IPS DF 6.9 (cell line): ENCODE data around the gene VPS4A.
"Not testable (repeated sequence)": the region's sequence is repeated elsewhere in the genome, so short reads cannot be mapped to it uniquely, and the experiment has no call there.

Experiments used
- DNase-seq: peaks from one replicate; pipeline ENCODE4 v3.0.0-alpha.2; 2013; ENCODE audit warnings: low read depth, low spot score
- H3K27ac ChIP-seq: one replicate; pipeline ENCODE4 v1.5.1; 2013; ENCODE audit warnings: low read length, control low read depth
- H3K27me3 ChIP-seq: 2 replicates; pipeline ENCODE4 v1.6.1; 2013; ENCODE audit warnings: mild to moderate bottlenecking, low read length; ENCODE audit not compliant: control insufficient read depth, insufficient read depth
- H3K36me3 ChIP-seq: 2 replicates; pipeline ENCODE4 v1.6.1; 2013; ENCODE audit warnings: low read length; ENCODE audit not compliant: control insufficient read depth, insufficient read depth
- H3K4me1 ChIP-seq: 2 replicates; pipeline ENCODE4 v1.6.1; 2013; ENCODE audit warnings: low read length; ENCODE audit not compliant: control insufficient read depth, insufficient read depth
- H3K4me3 ChIP-seq: 2 replicates; pipeline ENCODE4 v1.5.1; 2013; ENCODE audit warnings: mild to moderate bottlenecking, low read length
- H3K9me3 ChIP-seq: 2 replicates; pipeline ENCODE4 v1.6.1; 2013; ENCODE audit warnings: low read length, inconsistent platforms; ENCODE audit not compliant: control insufficient read depth, insufficient read depth
- WGBS: extraction: QIAGEN DNeasy Blood & Tissue Kit; methylation state at CpG from one replicate; pipeline ENCODE4 v1.1.7; 2013; ENCODE audit warnings: mixed read lengths, missing lambda C conversion rate; ENCODE audit not compliant: insufficient read length, insufficient coverage; 5-methylcytosine and 5-hydroxymethylcytosine counted together

Gene VPS4A

DNA sequence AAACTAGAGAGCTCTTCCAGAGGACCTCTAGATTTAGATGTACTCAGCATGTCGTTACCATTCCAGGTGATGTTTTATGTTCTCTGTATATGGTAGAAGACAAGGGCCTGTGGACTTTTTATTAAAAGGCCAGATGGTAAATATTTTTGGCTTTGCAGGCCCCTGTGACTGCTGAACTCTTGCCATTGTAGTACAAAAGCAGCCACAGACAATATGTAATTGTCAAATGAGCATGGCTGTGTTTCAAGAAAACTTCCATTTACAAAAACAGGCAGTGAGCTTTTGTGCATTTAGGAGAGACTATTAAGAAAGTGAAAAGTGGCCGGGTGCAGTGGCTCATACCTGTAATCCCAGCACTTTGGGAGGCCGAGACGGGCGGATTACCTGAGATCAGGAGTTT, 33.0 kb downstream of the VPS4A start:
- WGBS: no CpG with 5 or more reads among the region's 5 CpGs
- Histone ChIP-seq H3K4me1 (0 out of 2 replicates have a peak, but pooled peaks cover 1% of the 10 kb centered on the region), H3K4me3 (no peak overlapping the region), H3K36me3 (0 out of 2 replicates have a peak, but pooled peaks cover 4% of the 10 kb centered on the region), H3K27ac (no peak overlapping the region), H3K27me3 (no peaks in the 10 kb centered on the region), H3K9me3 (no peaks in the 10 kb centered on the region)
- no peak for DNase-seq

DNA sequence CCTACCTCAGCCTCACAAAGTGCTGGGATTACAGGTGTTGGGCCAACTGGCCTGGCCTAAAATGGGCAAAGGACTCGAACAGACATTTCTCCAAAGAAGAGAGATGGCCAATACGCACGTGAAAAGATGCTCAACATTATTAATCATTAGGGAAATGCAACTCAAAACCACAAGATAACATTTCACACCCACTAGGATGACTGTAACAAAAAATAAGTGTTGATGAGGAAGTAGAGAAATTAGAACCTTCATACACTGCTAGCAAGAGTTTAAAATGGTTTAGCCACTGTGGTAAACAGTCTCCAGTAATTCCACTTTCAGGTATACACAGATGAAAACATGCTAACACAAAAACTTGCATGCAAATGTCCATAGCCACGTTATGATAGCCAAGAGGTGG, 34.8 kb downstream of the VPS4A start:
- 0 out of 2 replicates have a peak, but pooled peaks cover 4% of the 10 kb centered on the region for H3K36me3 ChIP-seq
- H3K27me3 ChIP-seq: no peaks in the 10 kb centered on the region
- WGBS: no CpG with 5 or more reads among the region's 4 CpGs
- H3K4me1 ChIP-seq: no peaks in the 10 kb centered on the region
- no peak for DNase-seq
- no peaks in the 10 kb centered on the region for H3K9me3 ChIP-seq
- H3K27ac ChIP-seq: no peak overlapping the region
- no peak overlapping the region for H3K4me3 ChIP-seq

- Histone ChIP-seq H3K4me1 (no peaks in the 10 kb centered on the region), H3K27me3 (no peaks in the 10 kb centered on the region), H3K27ac (no peak overlapping the region), H3K36me3 (no peaks in the 10 kb centered on the region), H3K4me3 (no peak overlapping the region), H3K9me3 (no peaks in the 10 kb centered on the region)
- no CpG with 5 or more reads among the region's 6 CpGs for WGBS
- no peak for DNase-seq
Observed at GRCh38 chr16:69346683-69347082, 35.5 kb downstream of the VPS4A start.

- H3K9me3 ChIP-seq: no peaks in the 10 kb centered on the region
- DNase-seq: no peak
- H3K4me1 ChIP-seq: no peaks in the 10 kb centered on the region
- H3K27me3 ChIP-seq: no peaks in the 10 kb centered on the region
- WGBS: no CpG with 5 or more reads among the region's 6 CpGs
- H3K4me3 ChIP-seq: no peak overlapping the region
- H3K27ac ChIP-seq: no peak overlapping the region
- H3K36me3 ChIP-seq: no peaks in the 10 kb centered on the region
Observed at GRCh38 chr16:69348222-69348621, 37.1 kb downstream of the VPS4A start.

GRCh38 chr16:69349536-69349935, 38.4 kb downstream of the VPS4A start:
- H3K27me3 ChIP-seq: no peaks in the 10 kb centered on the region
- no peaks in the 10 kb centered on the region for H3K4me1 ChIP-seq
- no peaks in the 10 kb centered on the region for H3K36me3 ChIP-seq
- no CpG with 5 or more reads among the region's 10 CpGs for WGBS
- H3K9me3 ChIP-seq: no peaks in the 10 kb centered on the region
- H3K27ac ChIP-seq: no peak overlapping the region
- H3K4me3 ChIP-seq: no peak overlapping the region
- DNase-seq: no peak

- no peaks in the 10 kb centered on the region for H3K4me1 ChIP-seq
- H3K27me3 ChIP-seq: no peaks in the 10 kb centered on the region
- H3K4me3 ChIP-seq: no peak overlapping the region
- no peak overlapping the region for H3K27ac ChIP-seq
- no peak for DNase-seq
- no peaks in the 10 kb centered on the region for H3K36me3 ChIP-seq
- no peaks in the 10 kb centered on the region for H3K9me3 ChIP-seq
- no CpG with 5 or more reads among the region's 6 CpGs for WGBS
Observed at GRCh38 chr16:69350536-69351133, 39.5 kb downstream of the VPS4A start.

DNA sequence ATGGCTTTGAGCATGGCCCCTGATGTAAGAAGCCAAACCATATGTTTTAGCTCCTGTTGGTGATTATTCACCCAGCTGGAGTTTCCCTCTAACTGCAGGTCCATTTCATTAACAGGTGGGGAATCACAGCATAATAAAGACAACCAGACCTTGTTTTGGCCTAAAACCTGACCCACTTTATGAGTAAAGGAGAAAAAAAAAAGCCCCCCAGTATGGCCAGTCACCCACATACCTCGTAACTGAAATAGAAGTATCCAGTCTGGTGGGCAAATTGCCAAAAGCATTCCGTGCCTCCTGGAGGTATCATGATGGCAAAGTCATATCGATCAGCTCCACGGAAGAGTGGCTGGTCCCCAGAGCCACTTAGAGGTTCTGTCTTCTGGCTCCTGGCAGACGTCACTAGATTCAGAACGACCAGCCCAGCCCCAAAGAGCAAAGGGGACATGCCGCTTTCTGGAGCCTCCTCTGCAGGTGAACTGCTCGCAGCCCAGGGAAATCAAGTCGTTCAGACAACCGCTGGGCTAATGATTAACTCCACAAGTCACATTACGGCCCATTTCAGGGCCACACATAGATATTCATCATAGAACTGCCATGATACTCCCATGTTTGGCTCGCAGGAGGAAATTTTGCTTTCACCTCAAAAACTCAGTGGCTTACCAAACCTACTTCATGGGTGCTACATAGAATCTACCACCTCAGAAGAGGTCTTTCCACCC, 40.3 kb downstream of the VPS4A start, which contains the start of gene TMED6:
TSS of gene TMED6 (minus strand) at position 478 of the 719 bp plus-strand sequence. CDS start at position 445, 33 bp downstream.
- H3K27me3 ChIP-seq: no peaks in the 10 kb centered on the region
- H3K36me3 ChIP-seq: no peaks in the 10 kb centered on the region
- DNase-seq: no peak
- H3K4me3 ChIP-seq: no peak within 1 kb of the TSS
- no peaks in the 10 kb centered on the region for H3K9me3 ChIP-seq
- no peak within 1 kb of the TSS for H3K27ac ChIP-seq
- H3K4me1 ChIP-seq: no peaks in the 10 kb centered on the region
- WGBS: no CpG with 5 or more reads among the region's 12 CpGs

DNA sequence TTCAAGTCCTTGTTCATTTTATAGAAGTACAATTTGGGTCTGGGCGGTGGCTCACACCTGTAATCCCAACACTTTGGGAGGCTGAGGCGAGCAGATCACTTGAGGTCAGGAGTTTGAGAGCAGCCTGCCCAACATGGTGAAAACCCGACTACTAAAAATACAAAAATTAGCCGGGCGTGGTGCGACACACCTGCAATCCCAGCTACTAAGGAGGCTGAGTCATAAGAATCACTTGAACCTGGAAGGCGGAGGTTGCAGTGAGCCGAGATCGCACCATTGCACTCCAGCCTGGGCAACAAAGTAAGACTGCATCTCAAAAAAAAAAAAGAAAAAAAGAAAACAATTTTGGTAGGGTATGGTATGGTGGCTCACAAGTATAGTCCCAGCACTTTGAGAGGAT, 48.9 kb downstream of the VPS4A start:
- H3K27me3 ChIP-seq, H3K4me1 ChIP-seq, H3K4me3 ChIP-seq, DNase-seq, H3K9me3 ChIP-seq, H3K36me3 ChIP-seq, H3K27ac ChIP-seq: not testable (repeated sequence)
- WGBS: no CpG with 5 or more reads among the region's 9 CpGs

DNA sequence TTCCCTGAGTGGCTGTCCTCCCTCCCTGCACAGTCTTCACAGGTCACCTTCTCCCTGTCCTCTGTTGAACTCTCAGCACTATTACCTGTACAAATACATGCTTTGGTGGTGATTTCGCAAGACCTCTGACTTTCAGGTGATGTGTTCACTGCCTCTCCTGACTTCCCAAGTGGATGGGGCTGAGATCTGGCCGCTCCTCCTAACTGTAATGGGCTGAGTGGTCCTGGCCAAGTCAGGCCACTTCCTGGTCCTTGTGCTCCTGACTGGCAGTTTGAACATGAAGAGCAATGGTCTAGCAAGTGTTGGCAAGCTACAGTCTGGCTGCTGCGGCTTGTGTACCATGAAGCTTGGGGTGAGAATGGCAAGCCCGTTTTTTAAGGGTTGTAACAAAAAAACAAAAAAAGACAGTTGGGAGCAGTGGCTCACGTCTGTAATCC, 52.1 kb downstream of the VPS4A start:
- DNase-seq: no peak
- peaks cover 17% of the 10 kb centered on the region for H3K36me3 ChIP-seq
- no peaks in the 10 kb centered on the region for H3K27me3 ChIP-seq
- no CpG with 5 or more reads among the region's 5 CpGs for WGBS
- H3K4me1 ChIP-seq: no peaks in the 10 kb centered on the region
- no peak overlapping the region for H3K4me3 ChIP-seq
- H3K27ac ChIP-seq: no peak overlapping the region
- H3K9me3 ChIP-seq: no peaks in the 10 kb centered on the region

DNA sequence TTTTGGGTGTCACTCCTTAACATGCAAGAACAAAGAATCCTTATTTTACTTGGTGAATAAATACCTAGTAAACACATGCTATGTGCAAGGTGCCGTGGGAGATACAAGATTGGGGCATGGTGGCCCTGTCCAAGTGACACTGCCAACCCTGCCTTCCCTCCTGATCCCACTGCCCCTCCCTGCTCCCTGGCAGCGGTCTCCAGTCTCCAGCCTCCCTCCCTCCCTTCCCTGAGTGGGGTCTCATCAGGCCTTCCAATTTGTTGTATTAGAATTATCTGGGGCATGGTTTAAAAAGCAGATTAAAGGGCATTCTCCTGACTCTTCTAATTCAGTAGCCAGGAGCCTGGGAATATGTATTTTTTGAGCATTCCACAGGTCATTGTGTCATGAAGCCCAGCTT, 52.9 kb downstream of the VPS4A start:
- Histone ChIP-seq H3K4me3 (no peak overlapping the region), H3K36me3 (peaks cover 17% of the 10 kb centered on the region), H3K4me1 (no peaks in the 10 kb centered on the region), H3K9me3 (no peaks in the 10 kb centered on the region), H3K27ac (no peak overlapping the region), H3K27me3 (no peaks in the 10 kb centered on the region)
- DNase-seq: no peak
- WGBS: no CpG with 5 or more reads among the region's 2 CpGs

DNA sequence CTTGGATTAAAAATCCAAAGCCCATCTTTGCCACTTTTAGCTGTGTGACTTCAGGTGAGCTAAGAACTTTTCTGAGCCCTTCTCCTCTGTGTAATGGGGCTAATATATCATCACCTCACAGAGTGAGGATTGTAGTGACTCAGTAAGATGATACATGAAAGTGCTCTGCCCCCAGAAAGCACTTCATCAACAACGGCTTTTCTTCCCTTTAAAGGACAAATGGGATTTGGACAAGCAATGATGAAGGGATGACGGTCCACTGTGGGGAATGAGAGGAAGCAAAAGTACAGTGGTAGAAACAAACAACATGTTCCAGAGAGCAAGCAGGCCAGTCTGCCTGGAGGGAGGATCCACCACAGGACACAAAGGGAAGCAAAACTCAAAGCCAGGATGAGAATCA, 54.8 kb downstream of the VPS4A start:
- no peaks in the 10 kb centered on the region for H3K27me3 ChIP-seq
- no CpG with 5 or more reads among the region's 2 CpGs for WGBS
- H3K4me3 ChIP-seq: no peak overlapping the region
- H3K36me3 ChIP-seq: peaks cover 21% of the 10 kb centered on the region
- no peak overlapping the region for H3K27ac ChIP-seq
- DNase-seq: no peak
- H3K4me1 ChIP-seq: no peaks in the 10 kb centered on the region
- no peaks in the 10 kb centered on the region for H3K9me3 ChIP-seq
